GM21786 (cell line): Measurements from ENCODE around the gene EDN3.

Source experiments
- ATAC-seq: cut with Tn5 transposase; IDR thresholded peaks from one replicate; pipeline ENCODE4 v1.9.1; 2021; ENCODE audit not compliant: unreplicated experiment

The EDN3 gene

GRCh38 chr20:59307270-59307669 is 6.9 kb downstream of the EDN3 start:
- no peak for ATAC-seq

DNA sequence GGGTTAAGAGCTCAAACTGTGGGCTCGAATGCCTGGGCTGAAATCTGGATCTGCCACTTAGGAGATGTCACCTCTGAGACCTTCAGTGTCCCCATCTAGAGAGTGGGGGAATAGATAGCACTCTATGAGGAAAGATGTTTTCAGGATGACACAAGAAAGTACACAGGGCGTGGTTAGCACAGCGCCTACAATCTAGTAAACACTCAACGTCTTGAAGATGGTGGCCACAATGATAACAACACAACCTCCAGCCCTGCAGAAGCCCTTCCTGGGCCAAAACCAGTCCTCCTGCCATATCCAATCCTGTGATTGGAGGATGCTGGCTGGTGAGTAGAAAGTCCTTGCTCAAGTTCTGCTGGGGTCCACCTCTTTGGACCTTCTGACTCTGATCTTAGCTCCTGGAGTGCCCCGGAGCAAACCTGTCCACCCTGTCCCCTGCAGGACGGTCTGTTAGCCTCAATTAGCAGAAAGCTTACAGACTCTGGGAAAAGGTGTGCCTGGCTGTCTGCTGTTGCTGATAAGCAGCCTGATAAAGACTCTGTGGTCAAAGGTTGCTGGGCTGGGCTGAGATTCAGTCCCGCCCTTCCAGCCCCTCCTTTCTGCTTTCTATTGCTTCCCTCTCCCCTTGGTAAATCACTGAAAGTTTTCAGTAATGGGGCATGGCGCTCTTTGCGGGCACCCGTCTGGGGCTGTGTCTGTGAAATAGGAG is 8.2 kb downstream of the EDN3 start:
- no peak for ATAC-seq

GRCh38 chr20:59309218-59309617 is 8.8 kb downstream of the EDN3 start:
- no peak for ATAC-seq

DNA sequence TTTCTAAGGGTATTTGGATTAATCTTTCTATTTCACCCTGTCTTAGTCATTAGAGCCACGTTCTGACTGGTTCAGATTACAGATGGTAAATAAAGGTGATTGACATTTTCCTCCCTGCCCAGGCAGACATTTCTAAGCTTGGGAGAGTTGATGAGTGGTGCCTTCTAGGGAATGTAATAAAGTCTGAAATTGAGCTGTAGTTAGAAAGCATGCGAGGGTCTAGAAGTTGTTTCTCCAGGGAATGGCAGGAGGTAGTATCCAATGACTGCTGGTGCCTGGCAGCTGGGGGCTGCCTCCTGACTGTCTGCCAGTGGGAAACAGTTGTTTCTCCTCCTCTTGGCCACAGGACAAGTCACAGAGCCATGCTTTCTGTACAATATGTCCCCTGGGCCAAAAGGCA is 14.6 kb downstream of the EDN3 start:
- ATAC-seq: no peak

DNA sequence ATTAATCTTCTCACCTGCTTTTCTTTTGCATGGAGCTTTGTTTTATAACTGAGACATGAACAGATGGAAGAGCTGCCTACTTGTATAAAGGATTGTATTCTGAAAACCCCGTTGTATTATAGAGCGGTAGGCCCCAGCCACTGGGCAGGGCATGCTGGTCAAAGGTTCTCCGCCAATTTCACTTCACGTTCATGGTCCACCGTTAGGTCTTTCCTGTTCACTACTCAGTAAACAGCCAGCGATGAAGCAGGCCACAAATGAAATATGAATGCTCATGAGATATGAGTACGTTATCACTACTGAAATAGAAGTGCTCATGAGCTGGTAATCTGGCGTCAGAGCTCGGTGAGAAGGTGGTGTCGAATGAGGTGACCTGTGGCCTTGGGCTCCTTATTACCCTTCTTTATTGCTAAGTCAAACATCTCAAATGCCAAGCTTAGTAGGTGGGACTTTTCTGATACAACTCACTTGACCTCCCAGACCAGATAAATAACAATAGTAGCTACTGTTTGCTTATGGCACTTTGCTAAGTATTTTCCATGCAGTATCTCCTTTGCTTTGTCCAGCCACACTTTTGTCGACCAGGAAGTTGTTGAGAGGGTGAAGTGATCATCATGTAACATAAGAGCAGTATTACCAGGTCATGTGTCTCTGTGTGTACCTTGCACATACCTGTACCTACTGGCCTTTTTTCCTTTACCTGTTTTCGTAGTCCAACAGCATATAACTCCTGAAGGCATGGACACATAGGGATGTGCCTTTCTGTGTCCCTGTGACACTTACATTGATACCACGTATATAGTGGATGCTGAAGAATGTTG is 16.7 kb downstream of the EDN3 start:
- ATAC-seq: no peak

DNA sequence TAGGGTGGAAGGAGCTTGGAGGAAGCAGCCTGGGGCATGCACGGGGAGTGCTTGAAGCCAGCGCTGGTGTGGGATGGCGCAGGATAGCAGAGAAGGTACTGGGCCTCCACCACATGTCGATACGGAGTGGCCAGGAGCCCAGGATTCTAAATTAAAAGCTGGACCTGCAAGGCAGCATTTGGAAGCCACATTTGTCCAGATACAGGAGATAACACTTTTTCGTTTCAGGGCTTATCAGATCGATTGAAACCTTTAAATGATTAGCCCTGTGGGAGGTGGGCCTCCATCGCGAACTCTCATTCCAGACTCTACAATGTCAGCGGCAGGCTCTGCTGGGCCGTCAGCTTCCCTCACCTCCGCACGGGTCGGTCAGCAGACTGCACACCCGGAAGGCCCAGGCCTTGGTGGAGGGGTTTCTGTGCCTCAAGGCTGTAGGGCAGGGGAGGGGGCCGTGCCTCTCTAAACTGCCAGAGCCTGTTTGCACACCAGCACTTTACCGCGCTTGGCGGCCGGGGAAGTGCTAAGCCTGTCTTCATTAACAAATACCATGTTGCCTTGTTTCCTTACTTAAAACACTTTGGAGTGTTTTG is 17.9 kb downstream of the EDN3 start:
- no peak for ATAC-seq

DNA sequence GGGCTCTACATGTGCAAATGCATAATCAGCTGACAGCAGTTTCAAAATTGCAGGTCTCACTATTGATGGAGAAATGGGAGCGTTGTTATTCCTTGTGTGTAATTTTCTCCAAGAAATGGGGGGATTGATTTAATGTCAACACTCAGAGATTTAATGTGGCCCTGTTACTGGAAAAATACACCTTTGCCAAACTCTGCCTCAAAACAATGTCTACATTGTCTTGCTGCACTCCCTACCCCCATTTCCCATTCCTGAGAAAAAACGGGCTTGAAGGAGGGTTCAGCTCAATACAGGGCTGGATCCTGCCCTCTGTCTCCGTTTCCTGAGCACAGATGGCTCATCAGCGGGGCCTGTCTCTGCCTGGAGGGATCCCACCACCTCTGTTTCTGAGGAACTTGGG is 18.4 kb downstream of the EDN3 start:
- ATAC-seq: no peak

DNA sequence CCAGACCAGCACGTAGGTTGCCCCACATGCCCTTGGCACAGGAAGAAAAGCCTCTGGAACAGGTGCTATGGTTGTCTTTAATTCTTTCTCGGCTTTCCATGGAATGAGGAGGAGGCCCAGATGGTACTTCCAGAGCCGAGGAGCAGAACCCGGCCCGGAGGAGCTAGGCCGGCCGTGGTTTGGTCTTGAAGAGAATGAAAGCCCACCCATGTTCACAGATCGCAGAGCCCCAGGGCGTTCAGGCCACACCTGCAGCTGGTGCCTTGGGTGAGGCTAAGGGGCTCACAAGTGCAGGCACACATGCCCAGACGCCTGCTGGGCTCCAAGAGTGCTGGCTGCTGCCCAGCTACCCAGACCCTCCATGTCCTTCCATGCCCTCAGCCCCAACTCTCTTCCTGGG is 20.0 kb downstream of the EDN3 start:
- ATAC-seq: no peak

DNA sequence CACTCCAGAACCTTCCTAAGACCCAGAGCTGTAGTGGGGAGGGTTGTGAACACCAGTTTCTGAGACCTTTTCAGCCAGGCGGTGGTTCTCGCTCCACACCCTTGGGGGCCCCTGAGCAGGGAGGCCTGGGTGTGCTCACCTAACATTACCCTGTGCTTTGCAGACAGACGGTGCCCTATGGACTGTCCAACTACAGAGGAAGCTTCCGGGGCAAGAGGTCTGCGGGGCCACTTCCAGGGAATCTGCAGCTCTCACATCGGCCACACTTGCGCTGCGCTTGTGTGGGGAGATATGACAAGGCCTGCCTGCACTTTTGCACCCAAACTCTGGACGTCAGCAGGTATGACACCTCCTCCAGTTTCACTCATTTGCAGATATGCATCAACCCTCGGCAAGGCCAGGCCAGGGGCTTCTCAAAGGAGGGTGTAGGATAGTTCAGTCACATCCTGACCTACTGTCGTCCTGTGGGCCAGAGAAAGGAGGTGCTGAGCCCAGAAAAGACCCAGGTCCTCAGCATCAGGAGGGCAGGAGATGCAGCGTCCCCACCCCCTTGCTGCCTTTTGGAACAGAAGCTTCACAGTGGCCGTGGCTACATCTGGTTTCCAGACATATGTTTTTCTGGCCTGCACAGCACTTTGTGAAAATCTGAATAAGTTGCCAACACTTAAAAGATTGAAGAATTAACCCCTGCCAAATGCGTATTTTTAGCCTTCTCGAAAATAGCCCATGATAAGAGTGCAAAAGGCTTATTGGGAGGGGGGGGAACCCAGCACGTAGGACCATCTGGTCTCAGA is 20.6 kb downstream of the EDN3 start:
- no peak for ATAC-seq

DNA sequence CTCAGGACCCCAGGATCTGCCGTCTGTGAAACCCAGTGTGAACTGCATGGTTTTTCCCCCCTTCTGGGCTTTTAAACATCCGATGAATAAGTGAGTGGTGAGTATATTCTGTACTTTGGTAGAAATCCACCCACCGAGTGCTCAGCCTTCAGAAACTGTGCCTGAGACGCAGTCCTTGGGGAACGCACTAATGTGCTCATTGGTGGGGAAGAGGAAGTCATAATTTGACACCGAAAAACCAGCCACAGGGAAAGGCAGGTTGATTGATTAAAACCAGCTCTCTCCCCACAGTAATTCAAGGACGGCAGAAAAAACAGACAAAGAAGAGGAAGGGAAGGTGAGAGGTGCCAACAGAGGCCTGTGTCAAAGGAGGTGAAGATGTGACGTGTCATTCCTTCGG is 21.7 kb downstream of the EDN3 start:
- no peak for ATAC-seq

- no peak for ATAC-seq
Observed at GRCh38 chr20:59322585-59323454, 22.4 kb downstream of the EDN3 start.

DNA sequence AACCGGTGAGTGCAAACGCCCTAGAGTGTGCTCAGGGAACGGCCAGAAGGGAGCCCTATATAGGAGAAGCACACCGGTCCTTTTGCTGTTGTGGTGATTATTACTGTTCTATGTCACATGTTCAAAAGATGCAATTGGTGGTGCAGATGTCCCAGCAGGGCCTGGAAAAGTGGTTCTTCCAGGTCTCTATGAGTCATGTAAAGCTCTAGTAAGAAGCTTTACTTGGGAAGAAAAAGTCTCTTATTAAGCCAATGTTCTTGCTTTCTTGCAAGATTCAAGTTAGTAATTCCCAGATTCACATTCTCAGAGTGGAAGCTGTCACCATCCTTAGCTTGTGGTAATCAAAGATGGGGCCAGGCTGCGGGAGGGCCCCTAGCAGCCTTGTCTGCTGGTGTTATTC is 23.3 kb downstream of the EDN3 start:
- ATAC-seq: no peak

- ATAC-seq: no peak
Observed at GRCh38 chr20:59324521-59325141, 24.2 kb downstream of the EDN3 start.

DNA sequence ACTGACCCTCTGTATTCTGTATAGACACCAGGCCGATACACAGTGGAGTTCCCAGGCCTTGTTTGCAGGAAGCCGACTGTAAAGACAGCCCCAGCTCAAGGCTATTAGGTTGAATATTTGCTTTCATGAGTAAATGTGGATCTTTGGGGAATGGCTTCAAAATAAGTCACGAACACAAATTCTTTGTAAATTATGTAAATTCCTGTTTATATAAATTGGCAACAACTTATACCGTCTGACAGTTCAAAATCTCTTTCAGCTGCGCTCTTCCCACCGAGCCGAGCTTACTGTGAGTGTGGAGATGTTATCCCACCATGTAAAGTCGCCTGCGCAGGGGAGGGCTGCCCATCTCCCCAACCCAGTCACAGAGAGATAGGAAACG is 24.7 kb downstream of the EDN3 start:
- no peak for ATAC-seq

- ATAC-seq: no peak
Observed at GRCh38 chr20:59326188-59326587, 25.8 kb downstream of the EDN3 start.

DNA sequence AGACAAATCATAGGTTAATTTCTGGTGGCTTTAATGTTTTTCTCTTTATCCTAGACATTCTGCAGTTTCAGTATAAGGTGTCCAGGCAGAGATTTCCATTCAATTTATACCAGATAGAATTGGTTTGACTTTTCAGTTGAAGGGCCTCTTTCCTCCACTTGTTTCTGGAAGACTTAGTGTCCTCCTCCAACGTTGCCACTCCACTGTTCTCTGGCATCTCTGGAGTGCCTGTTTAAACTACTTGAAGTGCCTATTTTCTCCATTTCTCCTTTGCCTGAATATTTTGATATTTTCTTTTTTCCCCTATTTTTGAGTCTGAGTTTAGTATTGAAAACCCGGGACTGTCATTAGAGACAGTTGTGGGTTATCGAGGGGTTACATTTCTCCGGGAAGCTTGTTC is 27.7 kb downstream of the EDN3 start:
- ATAC-seq: no peak

DNA sequence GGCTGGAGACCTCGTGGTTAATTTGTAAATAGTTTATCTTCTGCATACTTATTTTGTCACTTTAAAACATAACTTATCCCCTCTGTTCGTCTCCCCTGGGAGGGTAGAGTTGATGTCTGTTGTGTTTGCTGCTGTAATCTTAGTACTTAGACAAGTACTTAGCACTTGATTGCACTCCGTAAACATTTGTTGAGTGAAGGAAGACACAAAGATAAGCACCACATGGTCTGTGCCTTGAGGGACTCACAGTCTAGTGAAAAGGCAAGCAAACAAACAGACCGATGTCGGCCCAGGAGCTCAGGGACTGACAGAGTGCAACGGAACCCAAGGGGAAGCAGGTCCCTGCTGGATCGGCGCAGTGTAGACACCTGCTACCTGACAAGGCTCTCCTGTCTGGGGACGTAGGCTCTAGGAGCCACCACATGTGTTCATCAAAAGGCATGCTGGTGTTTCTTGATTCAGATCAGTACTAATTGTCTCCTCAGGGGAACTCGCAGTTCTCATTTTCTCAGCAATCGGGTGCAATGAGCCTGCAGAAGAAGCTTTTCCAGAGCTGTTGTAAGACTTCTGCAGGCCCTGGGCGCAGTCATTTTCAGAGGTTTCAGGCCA is 31.4 kb downstream of the EDN3 start:
- no peak for ATAC-seq

GRCh38 chr20:59333260-59333845 is 32.9 kb downstream of the EDN3 start:
- no peak for ATAC-seq

- ATAC-seq: no peak
Observed at GRCh38 chr20:59333951-59334350, 33.5 kb downstream of the EDN3 start.
